Liver (tissue), 3 donors: ENCODE data around the gene NFE2L1.

Source experiments
- ATF3 ChIP-seq: IDR thresholded peaks from 2 replicates; pipeline ENCODE4 v1.6.1; 2016; ENCODE audit warnings: antibody characterized with exemption
- CTCF ChIP-seq: fragments of 150-350 bp; IDR thresholded peaks from 2 replicates; pipeline ENCODE4 v1.5.1; 2017; ENCODE audit warnings: improper control_type of control experiment, low read depth, low read length; ENCODE audit not compliant: missing input control
- EGR1 ChIP-seq, 2 donors: IDR thresholded peaks; 2 replicates each; pipeline ENCODE4 v1.6.1; 2016 to 2018; ENCODE audit warnings: antibody characterized with exemption in 2 of 2, low read depth in 2 of 2
- FOXA1 ChIP-seq: IDR thresholded peaks from 2 replicates; pipeline ENCODE4 v1.6.1; 2016; ENCODE audit warnings: antibody characterized with exemption
- GABPA ChIP-seq, 2 donors: IDR thresholded peaks in 1 of 2; conservative IDR thresholded peaks in 1 of 2; 2 replicates each; pipeline ENCODE4 v1.6.1; 2016; ENCODE audit warnings: antibody characterized with exemption in 2 of 2, mild to moderate bottlenecking in 1 of 2, moderate library complexity in 1 of 2
- HNF4A ChIP-seq, 2 donors: conservative IDR thresholded peaks; 2 replicates each; pipeline ENCODE4 v1.6.1; 2016; ENCODE audit warnings: antibody characterized with exemption in 2 of 2, mild to moderate bottlenecking in 2 of 2
- JUND ChIP-seq, 2 donors: IDR thresholded peaks; 2 replicates each; pipeline ENCODE4 v1.6.1; 2016; ENCODE audit warnings: antibody characterized with exemption in 2 of 2
- MAX ChIP-seq: IDR thresholded peaks from 2 replicates; pipeline ENCODE4 v1.6.1; 2016; ENCODE audit warnings: antibody characterized with exemption
- RAD21 ChIP-seq, 2 donors: IDR thresholded peaks; 2 replicates each; pipeline ENCODE4 v1.6.1; 2016; ENCODE audit warnings: antibody characterized with exemption in 2 of 2, mild to moderate bottlenecking in 2 of 2
- REST ChIP-seq: IDR thresholded peaks from 2 replicates; pipeline ENCODE4 v1.6.1; 2016; ENCODE audit warnings: antibody characterized with exemption, mild to moderate bottlenecking
- SP1 ChIP-seq: IDR thresholded peaks from 2 replicates; pipeline ENCODE4 v1.6.1; 2018; ENCODE audit warnings: antibody characterized with exemption, mild to moderate bottlenecking
- TAF1 ChIP-seq: conservative IDR thresholded peaks from 2 replicates; pipeline ENCODE4 v1.6.1; 2016; ENCODE audit warnings: antibody characterized with exemption, mild to moderate bottlenecking
- YY1 ChIP-seq: IDR thresholded peaks from 2 replicates; pipeline ENCODE4 v1.6.1; 2016; ENCODE audit warnings: antibody characterized with exemption, mild to moderate bottlenecking
- ZBTB33 ChIP-seq: IDR thresholded peaks from 2 replicates; pipeline ENCODE4 v1.6.1; 2016; ENCODE audit warnings: antibody characterized with exemption
- donor health status: healthy.
- donor health status: healthy.

GRCh38 chr17:48028736-48029135, 19.4 kb upstream of the NFE2L1 start:
- TF ChIP-seq CTCF, result no peak
- TF ChIP-seq RAD21 (IDR thresholded peaks at IDR 0.05), result no peak
- TF ChIP-seq FOXA1, result no peak
- TF ChIP-seq SP1, result no peak
- TF ChIP-seq GABPA (IDR thresholded peaks at IDR 0.05 in 1 of 2, conservative IDR thresholded peaks at IDR 0.05 in 1 of 2), result no peak
- TF ChIP-seq MAX, result no peak
- TF ChIP-seq EGR1 (IDR thresholded peaks at IDR 0.05; ENCODE audit: low read depth in 2 of 2), result no peak
- no peak for TF ChIP-seq REST
- TF ChIP-seq TAF1, result no peak
- no peak for TF ChIP-seq ATF3
- TF ChIP-seq YY1, result no peak
- no peak for TF ChIP-seq JUND (IDR thresholded peaks at IDR 0.05)
- TF ChIP-seq ZBTB33, result no peak
- no peak for TF ChIP-seq HNF4A (conservative IDR thresholded peaks at IDR 0.05)
